ENCODE results near the gene PPP3R2.
"Not testable (repeated sequence)": the region's sequence is repeated elsewhere in the genome, so short reads cannot be mapped to it uniquely, and the experiment has no call there.

The PPP3R2 gene

DNA sequence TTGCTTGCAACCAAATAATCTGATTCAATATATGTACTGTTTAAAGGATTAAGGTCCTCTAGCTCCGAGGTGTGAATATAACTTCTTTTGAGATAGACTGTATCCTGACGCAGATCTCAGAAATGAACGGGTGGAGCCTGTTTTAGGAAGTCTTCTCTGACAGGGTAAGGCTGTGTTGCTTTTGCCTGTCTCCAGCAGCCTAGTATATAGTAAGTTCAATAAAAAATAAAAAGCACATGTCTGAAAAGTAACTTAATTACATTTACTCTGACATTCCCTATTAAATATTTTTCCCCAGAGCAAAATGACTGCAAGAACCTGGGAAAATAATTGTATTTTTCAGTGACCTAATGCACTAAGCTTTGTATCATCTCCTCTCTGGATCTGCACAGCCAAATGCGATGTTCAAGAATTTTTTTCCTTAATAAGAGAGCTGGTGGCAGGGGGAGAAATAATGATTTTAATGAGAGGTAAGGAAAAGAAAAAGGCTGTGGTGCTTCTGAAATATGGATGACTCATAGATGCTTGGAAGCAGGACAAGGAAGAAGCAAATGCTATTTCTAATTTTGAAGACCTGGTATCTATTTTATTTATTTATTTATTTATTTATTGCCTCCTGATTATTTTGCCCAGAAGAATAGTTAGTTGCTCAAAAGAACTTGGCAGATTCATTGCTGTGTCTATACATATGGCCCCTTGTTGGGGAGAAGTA, 7.3 kb downstream of the PPP3R2 start:
- DNase-seq = no peak

DNA sequence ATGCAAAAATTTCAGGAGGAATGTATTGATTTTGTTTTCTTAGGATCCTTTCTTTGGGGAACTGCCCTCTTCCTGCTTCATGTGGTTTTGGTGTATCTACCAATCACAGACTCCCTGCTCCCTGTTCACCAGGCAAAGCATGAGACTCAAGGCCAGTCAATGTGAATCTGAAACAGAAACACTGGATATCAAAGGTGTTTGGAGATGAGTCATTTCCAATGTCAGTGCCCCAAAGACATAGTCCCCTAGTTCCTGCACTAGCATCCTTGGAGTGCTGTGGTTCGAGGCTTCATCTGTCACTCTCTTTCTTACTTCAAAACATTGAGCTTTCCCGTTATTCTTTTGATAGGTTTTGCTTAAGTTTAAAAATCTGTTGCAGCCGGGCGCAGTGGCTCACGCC, 8.1 kb downstream of the PPP3R2 start:
- peak; percentile 68 for DNase-seq

DNA sequence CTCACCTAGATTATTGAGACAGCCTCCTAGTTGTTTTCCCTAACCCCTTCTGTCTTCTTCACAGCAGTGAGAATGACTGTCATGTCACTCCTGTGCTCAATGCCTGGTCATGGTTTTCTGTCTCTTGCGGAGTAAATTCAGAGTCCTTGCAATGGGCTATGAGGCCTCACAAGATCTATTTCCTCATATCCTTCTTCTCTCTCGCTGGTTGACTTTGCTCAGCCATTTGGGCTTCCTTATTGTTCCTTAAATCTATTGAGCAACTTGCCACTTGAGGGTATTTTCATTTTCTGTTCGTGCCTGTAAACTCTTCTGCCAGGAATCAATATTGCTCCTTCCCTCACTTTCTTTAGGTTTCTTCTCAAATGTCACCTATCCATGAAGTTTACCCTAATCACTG, 9.0 kb downstream of the PPP3R2 start:
- DNase-seq = peak; percentile 91

DNA sequence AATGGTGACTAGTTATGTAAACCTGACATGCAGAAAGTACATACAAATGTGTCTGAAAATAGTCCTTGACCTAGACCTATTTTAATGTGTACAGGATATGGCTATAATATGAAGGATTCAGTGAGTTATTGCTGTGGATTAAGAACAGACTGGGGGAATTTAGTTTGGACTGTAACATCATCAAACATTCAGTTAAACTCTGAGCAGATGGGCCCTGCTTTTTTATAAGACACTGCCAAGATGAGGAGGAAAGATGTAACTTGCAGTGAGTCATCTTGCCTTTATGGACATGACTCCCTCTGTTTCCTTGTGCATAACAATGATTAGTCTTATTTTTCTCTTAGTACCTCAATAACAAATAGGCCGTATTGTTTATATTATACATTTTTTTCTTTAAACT, 12.2 kb downstream of the PPP3R2 start:
- peak; percentile 17 for DNase-seq

DNA sequence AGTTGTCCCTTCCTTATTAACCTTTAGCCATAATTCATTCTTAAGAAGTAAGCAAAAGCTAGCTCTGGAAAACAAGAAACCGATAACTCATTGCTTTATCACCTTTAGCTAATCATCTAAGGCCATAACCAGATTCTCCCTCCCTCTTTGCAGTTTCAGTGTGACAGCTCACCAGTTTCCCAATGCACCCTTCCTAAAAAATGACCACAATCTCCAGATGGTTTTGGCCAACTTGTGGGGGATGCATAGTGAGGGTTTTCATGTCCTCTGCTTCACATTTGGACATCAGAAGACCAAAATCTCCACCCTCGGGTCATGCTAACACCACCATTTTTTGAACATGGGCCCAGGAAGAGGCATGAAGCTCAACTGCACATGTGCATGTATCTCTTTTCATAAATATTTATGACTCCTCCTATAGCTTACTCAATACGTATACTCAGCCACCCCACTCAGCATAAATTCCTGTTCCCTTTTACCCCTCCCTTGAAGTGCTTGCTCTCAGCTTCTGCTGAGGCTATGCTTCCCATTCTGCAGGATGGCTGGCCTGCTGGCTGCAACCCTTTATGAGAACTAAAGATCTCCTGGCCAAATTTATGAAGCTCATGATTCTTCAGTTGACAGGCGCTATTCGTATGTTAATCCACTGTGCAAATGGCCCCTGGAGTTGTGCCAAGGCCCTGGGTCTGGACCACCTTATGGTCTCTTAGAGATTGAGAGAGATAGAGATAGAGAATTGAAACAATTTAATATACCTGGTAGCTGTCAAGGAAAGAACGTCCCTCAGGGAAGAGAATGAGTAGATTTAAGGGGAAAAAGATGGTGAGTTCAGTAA, 14.8 kb downstream of the PPP3R2 start:
- peak; percentile 63 for DNase-seq

DNA sequence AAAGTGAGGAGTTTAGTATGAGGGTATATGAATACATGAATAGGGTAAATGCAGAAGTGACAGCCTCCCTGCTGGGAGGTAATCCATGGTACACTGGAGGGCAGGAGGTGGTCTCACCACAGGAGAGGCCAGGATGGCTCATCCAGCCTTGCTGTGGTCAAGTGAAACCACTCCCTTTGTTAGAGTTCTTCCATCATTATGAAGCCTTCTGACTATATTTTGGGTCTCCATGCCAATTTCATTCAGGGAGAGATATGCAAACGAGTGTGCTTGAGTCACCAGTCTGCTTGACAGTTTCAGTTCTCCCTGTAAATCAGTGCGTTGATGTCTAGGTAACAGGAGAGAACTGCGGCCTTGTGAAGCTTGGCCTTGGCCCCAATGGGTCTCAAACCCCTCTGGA, 16.4 kb downstream of the PPP3R2 start:
- DNase-seq = peak; percentile 59

DNA sequence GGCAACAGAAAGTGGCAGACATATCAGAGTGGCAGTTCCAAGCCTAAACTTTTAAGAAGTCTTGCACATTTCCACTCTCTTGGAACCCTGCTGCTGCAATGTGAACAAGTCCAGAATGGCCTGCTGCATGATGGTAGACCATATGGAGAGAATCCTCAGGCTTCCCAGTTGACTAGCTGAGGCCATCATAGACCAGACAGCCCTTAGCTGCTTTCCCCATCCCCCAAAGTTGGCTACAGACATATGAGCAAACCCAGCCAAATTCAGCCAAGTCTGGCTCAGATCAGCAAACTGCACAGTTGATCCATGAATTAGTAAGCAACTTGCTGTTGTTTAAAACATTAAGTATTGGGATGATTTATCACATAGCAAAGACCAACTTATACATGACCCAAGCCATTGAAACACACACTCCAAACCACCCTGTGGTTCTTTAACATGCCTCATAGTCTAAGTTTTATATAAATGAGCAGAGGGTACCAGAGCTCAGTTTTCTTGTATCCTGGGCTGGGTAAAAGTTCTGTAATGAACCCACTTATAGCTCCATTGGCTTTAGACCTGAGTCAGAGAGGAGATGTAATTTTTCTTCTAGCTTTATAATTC, 19.9 kb downstream of the PPP3R2 start:
- DNase-seq = no peak

DNA sequence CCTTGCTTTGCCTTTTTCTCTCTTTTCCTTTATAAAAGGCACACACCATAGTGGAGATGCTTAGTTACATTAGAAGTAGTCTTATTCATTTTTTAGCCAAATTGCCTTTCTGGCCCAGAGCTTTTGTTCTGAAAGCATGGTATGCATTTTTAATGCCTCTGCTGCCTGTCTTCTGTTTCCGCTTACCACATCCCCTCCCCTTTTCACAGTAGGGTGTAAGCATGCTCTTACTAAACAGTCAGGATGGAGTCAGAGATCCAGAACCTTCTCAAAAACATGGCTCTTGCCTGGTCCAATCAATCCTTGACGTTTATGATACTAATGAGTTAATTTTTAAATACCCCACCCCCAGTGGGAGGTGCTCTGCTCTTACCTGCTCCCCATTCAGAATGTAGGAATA, 22.5 kb downstream of the PPP3R2 start:
- DNase-seq = no peak

DNA sequence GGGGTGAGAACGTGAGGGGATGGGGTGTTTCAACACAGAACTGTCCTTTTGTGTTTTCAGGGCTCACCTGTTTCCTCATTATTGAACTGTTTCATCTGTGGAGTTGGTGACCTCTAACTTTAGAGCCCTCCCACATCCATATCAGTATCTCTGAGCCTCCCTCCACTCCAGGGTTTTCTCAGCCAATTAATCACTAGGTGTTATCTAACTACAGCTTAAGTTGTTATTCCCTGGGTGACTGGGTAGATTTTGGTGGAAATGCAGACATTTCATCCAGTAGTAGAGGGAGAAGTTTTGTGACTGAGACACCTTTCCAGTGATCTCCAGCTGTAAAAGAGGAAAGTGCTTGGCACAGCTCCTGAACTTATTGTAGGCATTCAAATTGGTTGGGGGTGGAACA, 23.7 kb downstream of the PPP3R2 start:
- DNase-seq = no peak

DNA sequence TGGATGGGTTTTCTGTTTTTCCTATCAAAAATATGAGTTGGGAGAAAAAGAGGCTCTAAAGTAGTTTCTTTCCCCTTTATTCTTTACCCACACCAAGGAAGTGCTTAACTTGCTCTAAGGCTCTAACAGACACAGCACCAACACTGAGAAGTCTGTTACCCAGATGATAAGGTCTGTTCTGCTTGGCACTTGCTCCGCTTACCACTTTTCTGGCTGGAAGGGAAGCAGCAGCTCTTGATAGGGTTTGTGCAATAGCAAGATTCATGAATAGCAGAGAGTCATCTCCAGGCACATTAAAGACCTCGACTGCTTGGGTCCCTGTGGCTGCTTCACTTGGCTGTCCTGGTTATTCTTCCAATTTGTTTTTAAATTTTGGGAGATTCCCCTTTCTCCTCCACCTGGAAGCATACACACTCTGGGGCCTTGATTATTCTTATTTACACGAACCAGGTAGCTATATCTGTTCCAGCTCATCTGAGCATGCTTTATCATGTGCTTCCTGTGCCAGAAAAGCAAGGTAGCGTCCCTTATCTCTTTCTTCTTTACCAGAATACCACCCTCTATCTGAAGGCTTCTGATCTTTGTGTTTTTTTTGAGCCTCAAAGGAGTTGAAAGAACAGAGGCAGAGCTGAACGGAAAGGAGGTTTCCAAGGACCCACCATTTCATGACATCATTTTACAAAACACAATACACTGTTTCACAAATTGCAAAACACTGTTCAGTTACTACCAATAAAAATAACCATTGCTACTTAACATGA, 24.8 kb downstream of the PPP3R2 start:
- DNase-seq = no peak

DNA sequence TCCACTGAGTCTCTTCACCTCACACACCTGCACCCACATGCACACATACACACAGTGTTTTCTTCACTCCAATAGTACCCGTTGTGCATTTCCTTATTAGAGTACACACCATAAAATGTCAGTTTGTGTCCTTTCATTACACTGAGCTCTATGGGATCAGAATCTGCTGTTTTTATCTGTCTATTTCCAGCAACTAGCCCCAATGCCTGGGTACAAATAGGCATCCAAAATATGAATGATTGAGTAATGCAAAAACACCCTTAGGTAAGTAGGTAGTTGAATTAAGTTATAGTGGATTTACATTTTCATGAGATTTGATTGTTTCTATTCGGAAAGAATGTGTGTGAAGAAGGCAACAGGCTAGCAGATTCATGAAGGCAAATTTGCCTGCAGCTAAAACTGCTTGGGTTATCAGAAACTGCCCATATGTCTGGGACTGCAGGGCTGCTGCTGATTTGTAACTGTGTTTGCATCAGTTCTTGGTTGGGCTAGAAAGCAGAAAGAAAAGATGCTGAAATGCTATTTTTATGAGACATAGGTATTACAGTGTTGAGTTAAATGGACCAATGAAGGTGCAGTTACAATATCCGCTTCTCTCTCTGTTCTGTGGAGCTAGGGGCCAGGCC, 26.9 kb downstream of the PPP3R2 start:
- DNase-seq = no peak

DNA sequence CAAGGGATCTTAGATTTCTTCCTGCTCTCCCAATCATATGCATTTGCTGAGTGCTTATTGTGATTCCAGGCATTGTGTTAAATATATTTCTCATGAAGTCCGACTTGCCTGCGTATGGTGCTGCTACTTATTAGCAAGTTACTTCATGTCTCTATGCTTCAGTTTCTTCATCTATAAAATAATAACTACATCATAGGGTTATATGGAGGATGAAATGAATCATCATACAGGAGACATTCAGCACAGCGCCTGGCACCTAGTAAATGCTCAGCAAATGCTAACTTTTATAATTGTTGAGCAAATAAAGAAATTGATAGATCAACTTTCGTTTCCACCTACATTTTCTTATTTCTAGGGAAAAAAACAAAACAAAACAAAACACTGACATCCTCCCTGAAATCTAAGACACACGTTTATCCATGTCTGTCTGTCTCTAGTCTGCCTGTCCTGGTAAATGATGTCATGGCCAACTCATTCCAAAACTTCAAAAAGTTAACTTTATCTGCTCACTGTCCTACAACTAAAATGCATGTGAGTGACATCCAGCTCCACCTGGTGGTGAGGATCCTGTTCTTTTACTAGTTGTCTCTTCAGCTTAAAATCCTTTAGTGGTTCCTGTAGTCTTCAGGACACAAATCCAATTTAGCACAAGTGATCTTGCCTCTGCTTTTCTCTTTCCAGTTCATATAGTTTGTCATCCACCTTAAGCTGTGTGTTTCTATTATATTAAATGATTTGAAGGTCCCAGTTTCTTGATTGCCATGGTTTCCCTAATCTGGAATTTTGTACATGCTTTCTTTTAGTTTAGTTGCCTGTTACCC, 27.7 kb downstream of the PPP3R2 start:
- peak; percentile 14 for DNase-seq

DNA sequence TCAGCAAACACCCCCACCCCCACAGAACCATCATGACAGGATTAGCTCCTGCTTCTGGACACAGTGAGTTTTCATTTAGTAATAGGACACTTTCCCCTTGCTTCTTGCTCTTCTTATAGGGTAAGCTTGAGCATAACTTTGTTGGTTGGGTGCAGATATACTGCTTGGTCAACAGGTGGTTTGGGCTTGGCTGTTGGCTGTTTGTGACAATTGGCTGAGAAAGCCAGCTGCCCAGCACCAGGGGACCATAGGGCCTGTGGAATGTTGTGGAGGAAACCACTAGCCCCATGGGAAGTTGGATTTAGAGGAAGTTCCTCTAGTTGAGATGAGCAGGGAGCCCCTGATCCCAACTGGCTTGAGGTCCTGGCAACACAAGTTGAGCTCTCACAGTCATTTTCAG, 30.5 kb downstream of the PPP3R2 start:
- no peak for DNase-seq

DNA sequence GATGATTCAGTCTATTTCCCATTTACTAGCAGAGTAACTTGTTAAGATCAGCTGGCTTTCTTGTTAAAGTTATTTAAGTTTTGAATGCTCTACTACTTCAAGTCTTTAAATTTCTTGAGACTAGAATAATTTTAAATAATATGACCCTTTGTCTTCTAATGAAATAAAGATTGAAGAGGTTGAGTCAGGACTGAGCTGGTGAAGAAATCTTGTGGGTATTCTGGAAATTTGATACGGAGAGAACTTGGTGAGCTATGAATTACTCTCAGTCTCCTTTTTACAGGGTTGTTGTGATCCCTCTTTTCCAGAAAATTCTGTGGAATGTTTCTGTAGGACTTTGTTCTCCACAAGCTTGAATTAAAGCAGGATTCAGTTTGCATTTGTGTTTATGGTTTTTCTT, 31.8 kb downstream of the PPP3R2 start:
- DNase-seq = no peak

DNA sequence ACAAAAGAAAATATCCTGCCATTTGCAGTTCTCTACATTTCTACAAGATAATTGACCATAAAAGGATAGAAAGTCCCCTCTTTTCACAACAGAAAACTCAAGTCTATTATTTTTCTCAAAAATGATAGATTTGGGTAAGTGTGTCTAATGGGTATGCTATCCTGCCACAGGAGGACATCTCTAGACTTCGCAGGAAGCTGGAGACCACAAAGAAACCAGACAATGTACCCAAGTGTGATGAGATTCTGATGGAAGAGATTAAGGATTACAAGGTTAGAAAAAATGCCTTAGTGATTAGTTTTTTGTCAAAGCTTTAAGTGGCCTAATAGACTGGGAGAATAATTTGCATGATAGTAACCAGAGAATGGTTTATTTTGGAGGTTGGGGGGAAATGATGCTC, 33.0 kb downstream of the PPP3R2 start:
- DNase-seq = no peak

DNA sequence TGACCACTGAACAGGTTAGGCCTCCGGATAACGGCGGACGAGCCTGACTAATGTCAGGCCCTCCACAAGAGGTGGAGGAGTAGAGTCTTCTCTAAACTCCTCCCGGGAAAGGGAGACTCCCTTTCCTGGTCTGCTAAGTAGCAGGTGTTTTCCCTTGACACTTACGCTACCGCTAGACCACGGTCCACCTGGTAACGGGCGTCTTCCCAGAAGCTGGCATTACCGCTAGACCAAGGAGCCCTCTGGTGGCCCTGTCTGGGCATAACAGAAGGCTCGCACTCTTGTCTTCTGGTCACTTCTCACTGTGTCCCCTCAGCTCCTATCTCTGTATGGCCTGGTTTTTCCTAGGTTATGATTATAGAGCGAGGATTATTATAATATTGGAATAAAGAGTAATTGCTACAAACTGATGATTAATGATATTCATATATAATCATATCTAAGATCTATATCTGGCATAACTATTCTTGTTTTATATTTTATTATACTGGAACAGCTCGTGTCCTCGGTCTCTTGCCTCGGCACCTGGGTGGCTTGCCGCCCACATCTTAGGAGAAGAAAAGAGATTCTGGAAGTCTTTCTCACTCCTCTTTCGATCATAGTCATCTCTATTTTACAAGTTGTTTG, 45.2 kb downstream of the PPP3R2 start:
- not testable (repeated sequence) for DNase-seq

DNA sequence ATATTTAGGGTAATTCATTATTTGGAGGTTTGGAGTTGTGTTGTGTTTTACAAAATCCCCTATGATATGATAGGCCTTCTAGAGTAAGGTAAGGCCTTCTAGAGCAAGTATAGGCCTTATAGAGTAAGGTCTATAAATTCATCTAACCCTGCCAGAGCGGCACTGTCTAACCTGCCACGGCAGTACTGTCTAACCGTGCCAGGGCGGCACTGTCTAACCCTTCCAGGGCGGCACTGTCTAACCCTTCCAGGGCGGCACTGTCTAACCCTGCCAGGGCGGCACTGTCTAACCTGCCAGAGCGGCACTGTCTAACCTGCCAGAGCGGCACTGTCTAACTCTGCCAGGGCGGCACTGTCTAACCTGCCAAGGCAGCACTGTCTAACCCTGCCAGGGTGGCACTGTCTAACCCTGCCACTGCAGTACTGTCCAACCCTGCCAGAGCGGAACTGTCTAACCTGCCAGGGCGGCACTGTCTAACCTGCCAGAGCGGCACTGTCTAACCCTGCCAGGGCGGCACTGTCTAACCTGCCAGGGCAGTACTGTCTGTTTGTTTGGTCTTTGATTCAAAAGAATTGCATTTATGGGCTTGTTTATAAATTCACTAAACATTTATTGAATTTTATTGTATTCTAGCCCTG, 51.6 kb downstream of the PPP3R2 start:
- DNase-seq = no peak

Measured in suppressor macrophage treated with lipopolysaccharide for 4 hours (primary cell).